Measurements from ENCODE around the gene LIX1L.

GRCh38 chr1:146001709-146002108 is 43.9 kb upstream of the LIX1L start:
- no peak for TF ChIP-seq POLR2A (IDR thresholded peaks at IDR 0.05)
- TF ChIP-seq CTCF (IDR thresholded peaks at IDR 0.05 in 8 of 11, conservative IDR thresholded peaks at IDR 0.05 in 3 of 11) = no peak
- TF ChIP-seq POLR2AphosphoS5 (IDR thresholded peaks at IDR 0.05) = no peak

All from spleen (tissue), 7 donors.